Coronary artery (tissue), 2 donors: ENCODE measurements around the gene CDC42BPA.

Experiments used
- DNase-seq: peaks from one replicate; pipeline ENCODE4 v3.0.0-alpha.2; 2017; ENCODE audit warnings: low spot score
- H3K27ac ChIP-seq, 2 donors: fragments of 200-600 bp; sonication (generic); one replicate each; pipeline ENCODE4 v1.5.1; 2016 to 2019
- H3K4me3 ChIP-seq: fragments of 200-600 bp; sonication (generic); 2 replicates; pipeline ENCODE4 v1.5.1; 2016; ENCODE audit warnings: mild to moderate bottlenecking, moderate library complexity
- TF ChIP-seq, protein P1 (sequence below): fragments of 200-600 bp; sonication (generic); IDR thresholded peaks from one replicate; pipeline ENCODE4 v1.5.1; 2019; ENCODE audit warnings: antibody characterized with exemption

CDC42BPA gene

DNA sequence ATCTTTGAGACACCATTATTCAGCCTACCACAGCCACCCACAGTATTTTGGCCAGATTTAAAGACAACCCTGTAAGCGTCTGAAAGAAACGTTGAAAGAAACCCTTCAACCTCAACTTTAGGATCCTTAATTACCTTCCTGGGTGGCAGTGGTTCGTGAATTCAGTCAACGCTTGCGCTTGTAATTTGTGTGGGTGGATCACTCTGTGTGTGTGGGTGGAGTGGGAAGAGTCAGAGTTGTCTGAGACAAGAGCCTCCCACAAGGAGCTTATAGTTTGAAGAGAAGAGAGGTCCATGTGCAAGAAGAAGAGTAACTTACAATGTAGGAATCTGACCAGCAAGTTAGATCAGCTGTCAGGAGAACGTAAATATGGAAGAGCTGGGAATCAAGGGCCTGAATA lies 369.8 kb downstream of the CDC42BPA start:
- H3K4me3 ChIP-seq: no peak overlapping the region
- DNase-seq: peak; percentile 11
- TF ChIP-seq, protein P1, sequence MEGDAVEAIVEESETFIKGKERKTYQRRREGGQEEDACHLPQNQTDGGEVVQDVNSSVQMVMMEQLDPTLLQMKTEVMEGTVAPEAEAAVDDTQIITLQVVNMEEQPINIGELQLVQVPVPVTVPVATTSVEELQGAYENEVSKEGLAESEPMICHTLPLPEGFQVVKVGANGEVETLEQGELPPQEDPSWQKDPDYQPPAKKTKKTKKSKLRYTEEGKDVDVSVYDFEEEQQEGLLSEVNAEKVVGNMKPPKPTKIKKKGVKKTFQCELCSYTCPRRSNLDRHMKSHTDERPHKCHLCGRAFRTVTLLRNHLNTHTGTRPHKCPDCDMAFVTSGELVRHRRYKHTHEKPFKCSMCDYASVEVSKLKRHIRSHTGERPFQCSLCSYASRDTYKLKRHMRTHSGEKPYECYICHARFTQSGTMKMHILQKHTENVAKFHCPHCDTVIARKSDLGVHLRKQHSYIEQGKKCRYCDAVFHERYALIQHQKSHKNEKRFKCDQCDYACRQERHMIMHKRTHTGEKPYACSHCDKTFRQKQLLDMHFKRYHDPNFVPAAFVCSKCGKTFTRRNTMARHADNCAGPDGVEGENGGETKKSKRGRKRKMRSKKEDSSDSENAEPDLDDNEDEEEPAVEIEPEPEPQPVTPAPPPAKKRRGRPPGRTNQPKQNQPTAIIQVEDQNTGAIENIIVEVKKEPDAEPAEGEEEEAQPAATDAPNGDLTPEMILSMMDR: no peak
- H3K27ac ChIP-seq: no peak overlapping the region

DNA sequence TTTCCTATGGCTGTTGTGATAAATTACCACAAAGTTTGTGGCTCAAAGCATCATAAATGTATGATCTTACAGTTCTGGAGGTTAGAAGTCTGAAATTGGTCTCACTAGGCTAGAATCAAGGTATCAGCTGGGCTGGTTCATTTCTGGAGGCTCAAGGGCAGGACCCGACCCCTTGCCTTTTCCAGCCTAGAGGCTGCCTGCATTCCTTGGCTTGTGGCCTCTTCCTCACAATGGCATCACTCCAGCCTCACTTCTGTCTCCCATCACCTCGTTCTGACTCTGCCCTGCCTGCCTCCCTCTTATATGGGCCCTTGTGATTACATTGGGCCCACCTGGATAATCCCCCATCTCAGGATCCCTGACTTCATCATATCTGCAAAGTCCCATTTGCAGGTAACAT lies 370.2 kb downstream of the CDC42BPA start:
- TF ChIP-seq, protein P1: no peak
- no peak overlapping the region for H3K27ac ChIP-seq
- peak; percentile 0 for DNase-seq

GRCh38 chr1:226946841-226947240 lies 371.5 kb downstream of the CDC42BPA start:
- DNase-seq: peak; percentile 17
- H3K27ac ChIP-seq: no peak overlapping the region
- TF ChIP-seq, protein P1: no peak
- no peak overlapping the region for H3K4me3 ChIP-seq

More for the DNA sequence above, 370.2 kb downstream of the CDC42BPA start:
- H3K4me3 ChIP-seq: no peak overlapping the region

DNA sequence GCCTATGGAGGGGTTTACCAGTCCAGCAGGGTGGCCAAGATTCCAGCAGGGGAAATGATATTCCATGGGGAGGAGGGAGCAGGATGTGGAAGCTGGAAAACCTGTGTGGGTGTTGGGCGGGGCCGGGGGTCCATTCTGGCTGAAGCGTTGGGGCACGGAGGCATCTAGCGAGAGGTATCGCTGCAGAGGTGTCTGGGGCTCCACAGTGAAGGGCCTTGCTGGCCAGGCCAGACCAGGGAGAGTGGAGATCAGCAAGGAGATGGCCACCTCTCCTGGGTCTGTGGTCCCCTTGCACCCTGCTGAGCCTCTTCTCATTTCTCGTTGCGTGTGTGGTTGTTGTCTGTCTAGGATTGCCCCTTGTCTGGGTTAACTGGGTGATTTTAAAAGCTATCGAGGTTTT lies 372.0 kb downstream of the CDC42BPA start:
- no peak overlapping the region for H3K27ac ChIP-seq
- peak; percentile 55 for DNase-seq

DNA sequence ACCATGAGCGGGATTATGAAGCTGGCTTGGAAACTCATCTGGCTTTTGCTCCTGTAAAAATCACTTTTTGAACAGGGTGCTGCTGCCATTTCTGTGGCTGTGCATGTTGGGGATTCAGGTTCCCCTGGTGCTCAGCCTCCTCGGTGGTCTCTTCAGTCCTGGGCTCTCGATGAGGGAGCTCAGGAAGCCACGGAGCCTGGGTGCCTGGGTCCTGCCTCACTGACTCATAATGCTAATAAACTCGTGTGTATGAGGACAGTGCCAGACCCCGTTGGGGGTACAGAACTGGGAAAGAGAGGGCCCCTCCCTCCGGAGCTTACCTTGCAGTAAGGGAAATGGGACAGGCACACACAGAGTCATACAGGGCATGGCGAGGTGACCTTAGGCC lies 372.4 kb downstream of the CDC42BPA start:
- Histone ChIP-seq H3K27ac (no peak overlapping the region), H3K4me3 (no peak overlapping the region)
- peak; percentile 64 for DNase-seq
- TF ChIP-seq, protein P1: no peak

More for the DNA sequence above, 372.0 kb downstream of the CDC42BPA start:
- H3K4me3 ChIP-seq: no peak overlapping the region
- TF ChIP-seq, protein P1: no peak

GRCh38 chr1:226945106-226945857 lies 373.0 kb downstream of the CDC42BPA start:
- Histone ChIP-seq H3K27ac (no peak overlapping the region), H3K4me3 (no peak overlapping the region)
- DNase-seq: no peak
- TF ChIP-seq, protein P1: no peak

- Histone ChIP-seq H3K27ac (no peak overlapping the region), H3K4me3 (no peak overlapping the region)
- TF ChIP-seq, protein P1: no peak
- no peak for DNase-seq
These were observed 374.4 kb downstream of the CDC42BPA start for GRCh38 chr1:226943927-226944326.
